CD4-positive, alpha-beta T cell treated with Interleukin-21 for 1 hour (primary cell): Measurements from ENCODE around the gene WHRN.

ENCODE experiments used
- DNase-seq: peaks from one replicate; pipeline ENCODE4 v3.0.0-alpha.2; 2020

WHRN gene

GRCh38 chr9:114394523-114395333, 110.5 kb downstream of the WHRN start:
- DNase-seq, result no peak

- no peak for DNase-seq
Measured at GRCh38 chr9:114392749-114393112, 112.5 kb downstream of the WHRN start.

- no peak for DNase-seq
Measured at GRCh38 chr9:114390952-114391351, 114.3 kb downstream of the WHRN start.

- no peak for DNase-seq
Measured at GRCh38 chr9:114389612-114390368, 115.5 kb downstream of the WHRN start.

- DNase-seq, result no peak
Measured at GRCh38 chr9:114388764-114389375, 116.4 kb downstream of the WHRN start.

GRCh38 chr9:114388357-114388682, 117.0 kb downstream of the WHRN start:
- DNase-seq, result no peak

- DNase-seq, result peak; percentile 86
Measured at GRCh38 chr9:114387680-114388356, 117.5 kb downstream of the WHRN start, which contains the start of gene AKNA. TSS of gene AKNA (minus strand) at chr9:114387982. CDS start at chr9:114381333, 6,649 bp downstream.

GRCh38 chr9:114386886-114387679, 118.2 kb downstream of the WHRN start:
- no peak for DNase-seq

GRCh38 chr9:114386361-114386885, 118.8 kb downstream of the WHRN start:
- DNase-seq, result no peak

- DNase-seq, result peak; percentile 94
Measured at GRCh38 chr9:114385397-114386181, 119.7 kb downstream of the WHRN start.

GRCh38 chr9:114384836-114385396, 120.4 kb downstream of the WHRN start:
- no peak for DNase-seq

GRCh38 chr9:114384341-114384740, 120.9 kb downstream of the WHRN start:
- no peak for DNase-seq

GRCh38 chr9:114383521-114384231, 121.6 kb downstream of the WHRN start:
- DNase-seq, result no peak

GRCh38 chr9:114382699-114383520, 122.4 kb downstream of the WHRN start:
- peak; percentile 85 for DNase-seq

- DNase-seq, result no peak
Measured at GRCh38 chr9:114378883-114379282, 126.4 kb downstream of the WHRN start.

GRCh38 chr9:114378016-114378415, 127.3 kb downstream of the WHRN start:
- DNase-seq, result no peak

- no peak for DNase-seq
Measured at GRCh38 chr9:114376586-114377445, 128.5 kb downstream of the WHRN start.
